ENCODE measurements around the gene MYBPH.

Gene MYBPH

GRCh38 chr1:203181586-203182386 is 6.2 kb upstream of the MYBPH start:
- TF ChIP-seq CTCF (IDR thresholded peaks at IDR 0.05), result no peak
- no peak overlapping the region for H3K4me3 Mint-ChIP-seq
- no peaks in the 10 kb centered on the region for H3K9me3 Mint-ChIP-seq

GRCh38 chr1:203180611-203181330 is 5.1 kb upstream of the MYBPH start:
- H3K9me3 Mint-ChIP-seq, result no peaks in the 10 kb centered on the region
- H3K4me3 Mint-ChIP-seq, result no peak overlapping the region
- H3K4me1 Mint-ChIP-seq, result peaks cover 47% of the 10 kb centered on the region
- no peak for TF ChIP-seq CTCF (IDR thresholded peaks at IDR 0.05)
- H3K36me3 Mint-ChIP-seq (ENCODE audit: low read depth), result no peaks in the 10 kb centered on the region
- H3K27ac Mint-ChIP-seq, result no peak overlapping the region
- DNase-seq, result no peak
- H3K27me3 Mint-ChIP-seq (ENCODE audit: low read depth, poor library complexity), result peaks cover 9% of the 10 kb centered on the region

More at GRCh38 chr1:203181586-203182386, 6.2 kb upstream of the MYBPH start:
- Mint-ChIP-seq H3K36me3 (ENCODE audit: low read depth) (no peaks in the 10 kb centered on the region), H3K27me3 (ENCODE audit: low read depth, poor library complexity) (peaks cover 9% of the 10 kb centered on the region), H3K27ac (no peak overlapping the region), H3K4me1 (peaks cover 47% of the 10 kb centered on the region)
- no peak for DNase-seq

GRCh38 chr1:203179667-203180005 is 4.0 kb upstream of the MYBPH start:
- DNase-seq, result no peak
- Mint-ChIP-seq H3K4me3 (no peak overlapping the region), H3K4me1 (peaks cover 41% of the 10 kb centered on the region), H3K27ac (no peak overlapping the region), H3K9me3 (no peaks in the 10 kb centered on the region), H3K27me3 (ENCODE audit: low read depth, poor library complexity) (peaks cover 9% of the 10 kb centered on the region), H3K36me3 (ENCODE audit: low read depth) (no peaks in the 10 kb centered on the region)
- TF ChIP-seq CTCF (IDR thresholded peaks at IDR 0.05), result no peak

GRCh38 chr1:203178821-203179666 is 3.4 kb upstream of the MYBPH start:
- Mint-ChIP-seq H3K27me3 (ENCODE audit: low read depth, poor library complexity) (peaks cover 9% of the 10 kb centered on the region), H3K9me3 (no peaks in the 10 kb centered on the region), H3K4me3 (no peak overlapping the region), H3K4me1 (peaks cover 44% of the 10 kb centered on the region), H3K27ac (peak overlapping the region; percentile 43), H3K36me3 (ENCODE audit: low read depth) (no peaks in the 10 kb centered on the region)
- no peak for TF ChIP-seq CTCF (IDR thresholded peaks at IDR 0.05)
- no peak for DNase-seq

GRCh38 chr1:203178083-203178482 is 2.5 kb upstream of the MYBPH start:
- H3K4me3 Mint-ChIP-seq, result peak overlapping the region; percentile 48
- peak overlapping the region; percentile 66 for H3K27ac Mint-ChIP-seq
- H3K4me1 Mint-ChIP-seq, result peaks cover 51% of the 10 kb centered on the region
- H3K9me3 Mint-ChIP-seq, result no peaks in the 10 kb centered on the region
- DNase-seq, result no peak
- H3K27me3 Mint-ChIP-seq (ENCODE audit: low read depth, poor library complexity), result peaks cover 9% of the 10 kb centered on the region
- no peaks in the 10 kb centered on the region for H3K36me3 Mint-ChIP-seq (ENCODE audit: low read depth)
- no peak for TF ChIP-seq CTCF (IDR thresholded peaks at IDR 0.05)
